GM15510 (cell line): ENCODE measurements around the gene UXS1.

Experiments
- POLR2A ChIP-seq: IDR thresholded peaks from 3 replicates; pipeline ENCODE4 v1.6.1; 2011; ENCODE audit warnings: borderline replicate concordance; ENCODE audit not compliant: insufficient read length; ENCODE audit errors: extremely low read depth

Gene UXS1

GRCh38 chr2:106095478-106096298 is 98.4 kb downstream of the UXS1 start:
- TF ChIP-seq POLR2A = no peak

DNA sequence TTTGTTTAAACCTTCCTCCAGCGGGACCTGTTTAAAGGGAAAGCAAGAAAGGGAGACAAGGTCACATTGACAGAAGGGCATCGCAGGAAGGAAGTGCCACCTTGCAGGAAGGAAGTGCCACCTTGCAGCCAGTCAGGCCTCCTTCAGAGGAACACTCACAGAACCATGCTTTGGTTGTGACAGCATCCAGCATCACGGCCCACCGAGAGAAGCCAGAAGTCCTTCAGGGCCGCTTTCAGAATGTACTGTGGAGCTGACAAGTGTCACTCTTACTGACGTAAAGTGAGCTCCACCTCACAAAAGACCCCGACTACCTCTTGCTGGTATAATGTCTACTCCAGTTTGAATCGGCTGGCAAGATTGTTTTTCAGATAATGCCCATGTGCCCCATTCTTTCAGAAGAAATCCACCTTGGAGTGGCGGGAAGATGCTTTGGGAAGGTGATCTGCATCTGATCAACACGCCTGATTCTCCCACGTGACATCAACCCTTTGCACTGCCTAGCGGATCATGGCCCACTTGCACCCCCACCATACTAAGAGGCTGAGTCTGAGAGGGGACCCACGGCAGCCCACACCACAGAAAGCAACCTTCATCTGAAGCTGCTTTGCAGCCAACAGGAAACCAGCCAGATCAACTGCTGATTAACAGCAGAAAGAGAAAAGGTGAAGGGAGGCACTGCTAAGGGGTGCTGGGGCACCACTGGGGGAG is 99.8 kb downstream of the UXS1 start:
- no peak for TF ChIP-seq POLR2A

- no peak for TF ChIP-seq POLR2A
These were observed 103.0 kb downstream of the UXS1 start for GRCh38 chr2:106090916-106091618.

- TF ChIP-seq POLR2A = no peak
These were observed 104.5 kb downstream of the UXS1 start for GRCh38 chr2:106089611-106090010.

DNA sequence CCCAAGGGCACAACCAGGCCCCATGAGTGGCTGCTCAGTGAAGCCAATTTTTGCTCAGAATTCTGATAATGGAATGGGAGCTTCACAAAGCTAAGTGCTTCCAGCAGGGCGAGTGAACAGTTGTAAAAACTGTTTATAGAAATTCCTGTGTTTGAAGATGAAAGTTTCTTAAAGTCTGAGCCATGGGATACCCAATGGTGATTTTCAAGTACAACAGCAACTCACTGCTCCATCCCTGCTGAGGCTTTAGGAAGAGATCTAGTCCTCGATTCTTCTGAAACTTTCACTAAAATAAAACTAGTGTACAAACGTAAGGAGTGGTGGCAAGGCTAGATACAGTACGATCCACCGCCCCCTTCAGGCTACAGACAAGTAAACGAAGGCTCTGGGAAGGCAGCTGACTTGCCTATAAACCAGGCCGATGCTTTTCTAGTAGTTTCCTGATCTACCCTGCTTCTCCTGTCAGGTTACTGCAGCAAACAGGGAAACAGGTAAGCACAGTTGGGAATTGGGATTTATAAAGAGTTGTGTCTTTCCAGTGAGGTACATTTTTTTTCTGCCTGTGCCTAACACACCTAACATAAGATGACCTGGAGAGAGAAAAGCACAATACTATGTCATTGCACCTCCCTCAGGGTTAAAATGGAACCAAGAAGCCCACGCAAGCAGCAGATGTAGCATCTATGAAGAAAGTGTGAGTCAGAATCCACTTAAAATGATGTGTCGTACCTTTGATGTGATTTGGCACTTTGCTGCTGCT is 108.7 kb downstream of the UXS1 start:
- TF ChIP-seq POLR2A = no peak

DNA sequence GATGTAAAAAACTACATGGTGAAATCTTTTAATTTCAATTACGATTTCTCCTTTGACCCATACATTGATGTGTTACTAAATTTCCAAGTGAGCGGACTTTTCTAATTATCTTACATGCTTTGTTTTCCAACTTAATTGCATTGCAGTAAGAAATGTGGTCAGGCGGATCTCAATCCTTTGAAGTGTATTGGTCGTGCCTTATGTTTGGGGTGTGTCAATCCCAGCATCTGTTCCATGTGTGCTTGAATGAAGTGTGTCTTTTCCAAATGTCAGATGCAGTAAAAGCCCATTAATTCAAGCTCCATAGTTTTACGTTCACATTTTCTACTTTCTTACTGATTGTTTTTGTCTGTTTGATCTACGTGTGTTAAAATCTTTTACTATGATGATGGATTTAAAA is 113.1 kb downstream of the UXS1 start:
- no peak for TF ChIP-seq POLR2A

DNA sequence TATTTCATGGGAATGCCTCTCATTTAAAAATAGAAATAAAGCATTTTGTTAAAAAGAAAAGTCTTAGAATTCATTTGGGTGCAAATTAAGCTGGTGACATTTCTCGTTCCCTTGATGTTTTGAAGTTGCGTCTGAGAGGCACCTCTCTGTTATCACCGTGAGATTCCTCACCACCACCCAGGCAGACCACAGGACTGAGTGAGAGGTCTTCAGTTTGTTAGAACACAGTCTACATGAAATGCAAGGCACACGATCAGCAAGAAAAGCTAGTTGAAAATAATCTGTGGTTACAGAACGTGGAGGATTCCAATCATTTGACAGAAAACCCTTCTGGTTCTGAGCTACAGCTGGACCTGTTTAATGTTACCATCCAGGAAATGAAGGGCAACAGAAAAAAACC is 116.0 kb downstream of the UXS1 start:
- TF ChIP-seq POLR2A = no peak

GRCh38 chr2:106076941-106077340 is 117.2 kb downstream of the UXS1 start:
- no peak for TF ChIP-seq POLR2A

- TF ChIP-seq POLR2A = no peak
These were observed 119.1 kb downstream of the UXS1 start for GRCh38 chr2:106075048-106075447.

- TF ChIP-seq POLR2A = no peak
These were observed 120.3 kb downstream of the UXS1 start for GRCh38 chr2:106073678-106074406.

GRCh38 chr2:106070181-106070580 is 123.9 kb downstream of the UXS1 start:
- no peak for TF ChIP-seq POLR2A

- no peak for TF ChIP-seq POLR2A
These were observed 125.7 kb downstream of the UXS1 start for GRCh38 chr2:106068451-106068850.

DNA sequence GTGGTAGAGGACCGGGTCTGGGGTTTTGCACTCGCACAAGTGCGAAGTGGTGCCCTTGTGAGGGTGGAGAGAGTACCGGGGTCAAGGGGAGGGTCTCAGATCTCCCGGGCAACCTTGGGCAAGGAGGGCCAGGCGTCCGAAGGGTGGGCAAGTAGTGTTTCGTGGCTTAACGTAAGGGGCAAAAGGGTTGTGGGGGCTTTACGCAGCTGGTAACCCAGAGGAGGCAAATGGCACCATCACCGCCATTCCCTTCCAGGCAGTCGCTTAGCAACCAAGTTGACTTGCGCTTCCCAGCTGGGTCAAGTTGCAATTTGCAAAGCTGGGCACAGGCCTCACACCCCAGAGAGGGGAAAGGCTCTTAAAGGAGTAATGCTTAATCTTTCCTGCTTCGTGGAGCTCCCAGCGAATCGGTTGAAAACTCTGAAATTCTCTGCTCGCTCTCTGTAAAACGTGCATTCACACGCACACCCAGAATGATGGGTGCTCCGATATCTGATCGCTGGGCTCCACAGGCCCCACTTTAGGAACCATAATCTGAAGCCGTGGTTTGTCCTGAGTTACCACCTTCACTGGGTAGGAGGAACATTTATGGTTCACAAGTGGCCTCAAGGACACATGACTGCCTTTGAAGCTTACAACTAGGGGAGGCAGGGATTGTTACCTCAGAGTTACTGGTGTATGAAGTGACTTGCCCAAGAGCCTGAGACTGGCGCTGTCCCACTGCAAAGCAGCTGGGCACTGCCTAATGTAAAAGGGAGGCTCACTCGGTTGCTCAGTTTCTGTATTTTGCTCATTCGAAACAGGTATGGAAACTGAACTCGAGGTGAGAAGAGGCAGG is 127.9 kb downstream of the UXS1 start:
- TF ChIP-seq POLR2A = no peak
